ENCODE data around the gene RPL31. TPM values are rescaled to one million over a fixed set of nuclear protein-coding genes. Genes with fewer than 3 reads are reported as not detected.

Gene RPL31
- total RNA-seq, 6 experiments from 2014 or later = 947 to 1,348 (median 1,137) TPM

- no peaks in the 10 kb centered on the region for H3K9me3 Mint-ChIP-seq
- H3K27me3 Mint-ChIP-seq (ENCODE audit: insufficient read depth) = no peaks in the 10 kb centered on the region
- H3K4me1 Mint-ChIP-seq (ENCODE audit: low read depth) = peaks cover 7% of the 10 kb centered on the region
- H3K27ac Mint-ChIP-seq = no peak overlapping the region
- H3K36me3 Mint-ChIP-seq (ENCODE audit: low read depth) = peaks cover 17% of the 10 kb centered on the region
- no peak for TF ChIP-seq CTCF (IDR thresholded peaks at IDR 0.05)
- DNase-seq = no peak
- no peak overlapping the region for H3K4me3 Mint-ChIP-seq
Observed at GRCh38 chr2:101017371-101017770, 15.3 kb downstream of the RPL31 start.

- no peaks in the 10 kb centered on the region for H3K27me3 Mint-ChIP-seq (ENCODE audit: insufficient read depth)
- H3K4me1 Mint-ChIP-seq (ENCODE audit: low read depth) = no peaks in the 10 kb centered on the region
- no peak for DNase-seq
- no peak overlapping the region for H3K4me3 Mint-ChIP-seq
- no peak for TF ChIP-seq CTCF (IDR thresholded peaks at IDR 0.05)
- H3K9me3 Mint-ChIP-seq = no peaks in the 10 kb centered on the region
- no peak overlapping the region for H3K27ac Mint-ChIP-seq
- peaks cover 11% of the 10 kb centered on the region for H3K36me3 Mint-ChIP-seq (ENCODE audit: low read depth)
Observed at GRCh38 chr2:101018934-101019333, 16.8 kb downstream of the RPL31 start.

GRCh38 chr2:101022221-101022620 lies 20.1 kb downstream of the RPL31 start:
- Mint-ChIP-seq H3K4me3 (no peak overlapping the region), H3K9me3 (no peaks in the 10 kb centered on the region), H3K36me3 (ENCODE audit: low read depth) (no peaks in the 10 kb centered on the region; the same call in 1 of the 2 replicates)

GRCh38 chr2:101023327-101024107 lies 21.4 kb downstream of the RPL31 start:
- Mint-ChIP-seq H3K36me3 (ENCODE audit: low read depth) (no peaks in the 10 kb centered on the region; the same call in 1 of the 2 replicates), H3K4me3 (no peak overlapping the region), H3K4me1 (ENCODE audit: low read depth) (no peaks in the 10 kb centered on the region), H3K27me3 (ENCODE audit: insufficient read depth) (peaks cover under 1% of the 10 kb centered on the region; the same call in 1 of the 2 replicates), H3K9me3 (no peaks in the 10 kb centered on the region), H3K27ac (no peak overlapping the region)
- no peak for DNase-seq
- no peak for TF ChIP-seq CTCF (IDR thresholded peaks at IDR 0.05)

More at GRCh38 chr2:101022221-101022620, 20.1 kb downstream of the RPL31 start:
- no peak for DNase-seq
- Mint-ChIP-seq H3K27ac (no peak overlapping the region), H3K27me3 (ENCODE audit: insufficient read depth) (no peaks in the 10 kb centered on the region), H3K4me1 (ENCODE audit: low read depth) (no peaks in the 10 kb centered on the region)
- no peak for TF ChIP-seq CTCF (IDR thresholded peaks at IDR 0.05)

- no peaks in the 10 kb centered on the region; the same call in 1 of the 2 replicates for H3K36me3 Mint-ChIP-seq (ENCODE audit: low read depth)
- H3K9me3 Mint-ChIP-seq = no peaks in the 10 kb centered on the region
Observed at GRCh38 chr2:101025561-101025960, 23.5 kb downstream of the RPL31 start.

More at GRCh38 chr2:101025561-101025960, 23.5 kb downstream of the RPL31 start:
- H3K27ac Mint-ChIP-seq = no peak overlapping the region
- no peak overlapping the region for H3K4me3 Mint-ChIP-seq
- no peak for TF ChIP-seq CTCF (IDR thresholded peaks at IDR 0.05)
- no peak for DNase-seq
- H3K4me1 Mint-ChIP-seq (ENCODE audit: low read depth) = no peaks in the 10 kb centered on the region
- H3K27me3 Mint-ChIP-seq (ENCODE audit: insufficient read depth) = peaks cover 2% of the 10 kb centered on the region; the same call in 1 of the 2 replicates

Data from HFFc6 (cell line).